Keratinocyte (primary cell): ENCODE measurements around the gene SHC3.

Experiments
- CTCF ChIP-seq, 3 experiments: IDR thresholded peaks in 1 of 3; conservative IDR thresholded peaks in 1 of 3; optimal IDR thresholded peaks in 1 of 3; 2 replicates in 2 of 3; 3 replicates in 1 of 3; pipeline versions ENCODE3 to v1.5.1; 2011; ENCODE audit warnings: low read length in 3 of 3, mild to moderate bottlenecking in 3 of 3, moderate library complexity in 2 of 3, control low read depth in 1 of 3, inconsistent platforms in 1 of 3; ENCODE audit not compliant: insufficient read depth in 2 of 3; ENCODE audit errors: extremely low read depth in 1 of 3
- EZH2 ChIP-seq: IDR thresholded peaks from one replicate; pipeline ENCODE4 v1.6.1; 2012; ENCODE audit warnings: inconsistent platforms, mild to moderate bottlenecking, low read length, moderate library complexity

- TF ChIP-seq CTCF (optimal IDR thresholded peaks at IDR 0.05 in 1 of 3, IDR thresholded peaks at IDR 0.05 in 1 of 3, conservative IDR thresholded peaks at IDR 0.05 in 1 of 3; ENCODE audit: extremely low read depth in 1 of 3, insufficient read depth in 2 of 3, low read length in 3 of 3) (no peak), EZH2 (no peak)
Measured at GRCh38 chr9:89048616-89049015, 130.0 kb downstream of the SHC3 start.
